IPS-18a (cell line): Measurements from ENCODE around the gene RIN3.

Experiments used
- H3K27ac ChIP-seq: one replicate; pipeline ENCODE4 v1.5.1; 2013; ENCODE audit warnings: low read length
- H3K27me3 ChIP-seq: one replicate; pipeline ENCODE4 v1.6.1; 2013; ENCODE audit warnings: mild to moderate bottlenecking, low read length; ENCODE audit not compliant: control insufficient read depth, insufficient read depth
- H3K36me3 ChIP-seq: one replicate; pipeline ENCODE4 v1.6.1; 2013; ENCODE audit warnings: low read depth, low read length; ENCODE audit not compliant: control insufficient read depth
- H3K4me1 ChIP-seq: one replicate; pipeline ENCODE4 v1.6.1; 2013; ENCODE audit warnings: low read depth, low read length; ENCODE audit not compliant: control insufficient read depth
- H3K4me3 ChIP-seq: one replicate; pipeline ENCODE4 v1.5.1; 2013; ENCODE audit warnings: low read length
- H3K9ac ChIP-seq: one replicate; pipeline ENCODE4 v1.6.1; 2013; ENCODE audit warnings: mild to moderate bottlenecking, low read length, moderate library complexity
- H3K9me3 ChIP-seq: one replicate; pipeline ENCODE4 v1.6.1; 2013; ENCODE audit warnings: low read depth, low read length; ENCODE audit not compliant: control insufficient read depth

The RIN3 gene

GRCh38 chr14:92719421-92719820, 205.8 kb downstream of the RIN3 start:
- no peaks in the 10 kb centered on the region for H3K9me3 ChIP-seq
- H3K4me3 ChIP-seq = no peak overlapping the region
- H3K4me1 ChIP-seq = no peaks in the 10 kb centered on the region
- H3K9ac ChIP-seq = no peak overlapping the region
- no peaks in the 10 kb centered on the region for H3K36me3 ChIP-seq
- H3K27ac ChIP-seq = no peak overlapping the region
- H3K27me3 ChIP-seq = no peaks in the 10 kb centered on the region

- Histone ChIP-seq H3K4me1 (no peaks in the 10 kb centered on the region), H3K36me3 (no peaks in the 10 kb centered on the region), H3K27ac (no peak overlapping the region), H3K9ac (no peak overlapping the region), H3K4me3 (no peak overlapping the region), H3K9me3 (no peaks in the 10 kb centered on the region), H3K27me3 (no peaks in the 10 kb centered on the region)
These were observed 206.3 kb downstream of the RIN3 start for GRCh38 chr14:92719890-92720323.

GRCh38 chr14:92724516-92725340, 211.1 kb downstream of the RIN3 start:
- no peak overlapping the region for H3K27ac ChIP-seq

GRCh38 chr14:92726135-92726932, 212.8 kb downstream of the RIN3 start:
- Histone ChIP-seq H3K27me3 (no peaks in the 10 kb centered on the region), H3K4me1 (no peaks in the 10 kb centered on the region), H3K27ac (no peak overlapping the region), H3K36me3 (peaks cover 1% of the 10 kb centered on the region), H3K4me3 (no peak overlapping the region), H3K9me3 (no peaks in the 10 kb centered on the region), H3K9ac (no peak overlapping the region)

More at GRCh38 chr14:92724516-92725340, 211.1 kb downstream of the RIN3 start:
- H3K4me3 ChIP-seq = no peak overlapping the region
- no peaks in the 10 kb centered on the region for H3K27me3 ChIP-seq
- no peak overlapping the region for H3K9ac ChIP-seq
- H3K9me3 ChIP-seq = no peaks in the 10 kb centered on the region
- no peaks in the 10 kb centered on the region for H3K4me1 ChIP-seq
- H3K36me3 ChIP-seq = no peaks in the 10 kb centered on the region

GRCh38 chr14:92726933-92727262, 213.3 kb downstream of the RIN3 start:
- Histone ChIP-seq H3K27me3 (no peaks in the 10 kb centered on the region), H3K36me3 (peaks cover 7% of the 10 kb centered on the region), H3K9ac (no peak overlapping the region), H3K9me3 (no peaks in the 10 kb centered on the region), H3K27ac (no peak overlapping the region), H3K4me1 (no peaks in the 10 kb centered on the region), H3K4me3 (no peak overlapping the region)

- no peaks in the 10 kb centered on the region for H3K27me3 ChIP-seq
- no peaks in the 10 kb centered on the region for H3K9me3 ChIP-seq
- no peak overlapping the region for H3K9ac ChIP-seq
- H3K4me3 ChIP-seq = no peak overlapping the region
- H3K36me3 ChIP-seq = peaks cover 11% of the 10 kb centered on the region
- H3K4me1 ChIP-seq = no peaks in the 10 kb centered on the region
- H3K27ac ChIP-seq = no peak overlapping the region
These were observed 215.3 kb downstream of the RIN3 start for GRCh38 chr14:92728759-92729364.

- no peak overlapping the region for H3K4me3 ChIP-seq
- H3K9me3 ChIP-seq = no peaks in the 10 kb centered on the region
- H3K9ac ChIP-seq = no peak overlapping the region
- no peaks in the 10 kb centered on the region for H3K27me3 ChIP-seq
- no peak overlapping the region for H3K27ac ChIP-seq
- H3K4me1 ChIP-seq = no peaks in the 10 kb centered on the region
- peaks cover 11% of the 10 kb centered on the region for H3K36me3 ChIP-seq
These were observed 216.2 kb downstream of the RIN3 start for GRCh38 chr14:92729634-92730358.

GRCh38 chr14:92731622-92732115, 218.1 kb downstream of the RIN3 start:
- H3K27me3 ChIP-seq = no peaks in the 10 kb centered on the region
- no peak overlapping the region for H3K27ac ChIP-seq
- no peaks in the 10 kb centered on the region for H3K9me3 ChIP-seq
- H3K36me3 ChIP-seq = peaks cover 11% of the 10 kb centered on the region
- no peak overlapping the region for H3K9ac ChIP-seq
- H3K4me1 ChIP-seq = no peaks in the 10 kb centered on the region
- no peak overlapping the region for H3K4me3 ChIP-seq

- Histone ChIP-seq H3K9ac (no peak overlapping the region), H3K27ac (no peak overlapping the region), H3K4me3 (no peak overlapping the region), H3K36me3 (peaks cover 11% of the 10 kb centered on the region), H3K27me3 (no peaks in the 10 kb centered on the region), H3K4me1 (no peaks in the 10 kb centered on the region), H3K9me3 (no peaks in the 10 kb centered on the region)
These were observed 219.4 kb downstream of the RIN3 start for GRCh38 chr14:92733007-92733406.

GRCh38 chr14:92734618-92735017, 221.0 kb downstream of the RIN3 start:
- Histone ChIP-seq H3K9me3 (no peaks in the 10 kb centered on the region), H3K27ac (no peak overlapping the region), H3K36me3 (peaks cover 11% of the 10 kb centered on the region), H3K4me1 (no peaks in the 10 kb centered on the region), H3K4me3 (no peak overlapping the region), H3K9ac (no peak overlapping the region), H3K27me3 (no peaks in the 10 kb centered on the region)

GRCh38 chr14:92735344-92735743, 221.8 kb downstream of the RIN3 start:
- Histone ChIP-seq H3K4me3 (no peak overlapping the region), H3K36me3 (peaks cover 11% of the 10 kb centered on the region), H3K27me3 (no peaks in the 10 kb centered on the region), H3K4me1 (no peaks in the 10 kb centered on the region), H3K9me3 (no peaks in the 10 kb centered on the region), H3K27ac (no peak overlapping the region), H3K9ac (no peak overlapping the region)
